GM18508 (cell line): Measurements from ENCODE around the gene NET1.

Experiments
- ATAC-seq: cut with Tn5 transposase; IDR thresholded peaks from one replicate; pipeline ENCODE4 v1.9.1; 2021; ENCODE audit warnings: moderate number of reproducible peaks; ENCODE audit not compliant: insufficient read depth, unreplicated experiment

The NET1 gene

DNA sequence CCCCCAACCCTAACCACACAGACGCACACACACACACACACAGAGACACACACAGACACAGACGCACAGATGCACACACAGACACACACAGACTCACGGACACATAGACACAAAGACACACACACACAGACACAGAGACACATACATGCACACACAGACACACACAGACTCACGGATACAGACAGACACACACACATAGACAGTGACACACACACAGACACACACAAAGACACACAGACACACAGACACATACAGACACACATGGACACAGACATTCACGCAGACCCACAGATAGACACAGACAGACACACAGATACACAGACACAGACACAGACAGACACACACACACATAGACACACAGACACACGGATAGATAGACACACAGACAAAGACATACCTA is 84.9 kb downstream of the NET1 start:
- ATAC-seq = no peak

DNA sequence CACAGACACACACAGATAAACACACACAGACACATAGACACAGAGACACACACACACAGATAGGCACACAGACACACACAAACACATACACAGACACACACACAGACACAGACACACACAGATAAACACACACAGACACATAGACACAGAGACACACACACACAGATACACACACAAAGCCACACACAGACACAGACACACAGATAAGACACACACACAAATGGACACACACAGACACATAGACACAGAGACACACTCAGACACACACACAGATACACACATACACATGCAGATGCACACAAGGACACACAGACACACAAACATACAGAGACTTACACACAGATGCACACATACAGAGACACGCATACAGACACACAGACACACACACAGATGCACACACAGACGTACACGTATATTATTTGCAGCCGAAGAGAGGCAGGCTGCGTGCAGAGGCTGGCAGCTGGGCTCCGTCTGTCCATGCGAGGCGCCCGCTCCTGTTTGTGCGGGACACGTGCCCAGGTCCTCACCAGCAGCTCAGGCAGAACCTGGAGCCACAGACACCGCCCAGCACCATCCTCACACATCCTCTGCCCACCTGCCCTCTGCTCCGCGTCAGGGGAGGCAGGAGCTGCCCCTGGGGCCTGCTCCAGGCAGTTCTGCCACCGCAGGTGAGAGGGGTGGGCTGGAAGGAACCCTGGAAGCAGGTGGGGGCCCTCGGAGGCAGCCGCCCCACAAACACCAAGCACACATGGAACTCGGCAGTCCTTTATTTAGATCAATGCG is 85.8 kb downstream of the NET1 start:
- ATAC-seq = no peak

DNA sequence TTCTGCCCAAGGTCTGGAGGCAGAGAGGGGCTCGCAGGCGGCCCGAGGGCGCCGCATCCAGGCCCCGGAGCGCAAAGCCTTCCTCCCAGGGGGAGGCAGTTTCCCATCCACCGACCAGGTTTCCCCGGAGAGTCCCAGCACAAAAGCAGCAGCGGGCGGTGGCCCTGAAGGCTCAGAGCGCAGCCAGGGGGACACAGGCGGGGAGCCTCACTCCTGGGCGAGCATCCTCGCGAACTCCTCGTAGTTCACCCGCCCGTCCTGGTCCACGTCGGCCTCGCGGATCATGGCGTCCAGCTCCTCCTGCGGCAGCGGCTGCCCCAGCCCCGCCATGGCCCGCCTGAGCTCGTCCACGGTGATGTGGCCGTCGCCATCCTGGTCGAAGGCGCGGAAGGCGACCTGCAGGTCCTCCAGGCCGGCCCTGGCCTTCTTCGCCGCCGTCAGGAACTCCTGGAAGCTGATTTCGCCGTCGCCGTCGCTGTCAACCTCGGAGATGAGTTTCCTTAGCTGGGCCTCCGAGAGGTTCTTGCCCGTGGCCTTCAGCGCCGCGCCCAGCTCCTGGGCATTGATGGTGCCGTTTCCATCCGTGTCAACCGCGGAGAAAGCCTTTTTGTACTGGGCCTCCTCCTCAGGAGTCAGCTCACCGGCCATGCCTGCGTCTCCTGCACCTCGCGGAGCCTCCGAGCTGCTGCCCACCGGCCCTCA is 86.6 kb downstream of the NET1 start:
- no peak for ATAC-seq

DNA sequence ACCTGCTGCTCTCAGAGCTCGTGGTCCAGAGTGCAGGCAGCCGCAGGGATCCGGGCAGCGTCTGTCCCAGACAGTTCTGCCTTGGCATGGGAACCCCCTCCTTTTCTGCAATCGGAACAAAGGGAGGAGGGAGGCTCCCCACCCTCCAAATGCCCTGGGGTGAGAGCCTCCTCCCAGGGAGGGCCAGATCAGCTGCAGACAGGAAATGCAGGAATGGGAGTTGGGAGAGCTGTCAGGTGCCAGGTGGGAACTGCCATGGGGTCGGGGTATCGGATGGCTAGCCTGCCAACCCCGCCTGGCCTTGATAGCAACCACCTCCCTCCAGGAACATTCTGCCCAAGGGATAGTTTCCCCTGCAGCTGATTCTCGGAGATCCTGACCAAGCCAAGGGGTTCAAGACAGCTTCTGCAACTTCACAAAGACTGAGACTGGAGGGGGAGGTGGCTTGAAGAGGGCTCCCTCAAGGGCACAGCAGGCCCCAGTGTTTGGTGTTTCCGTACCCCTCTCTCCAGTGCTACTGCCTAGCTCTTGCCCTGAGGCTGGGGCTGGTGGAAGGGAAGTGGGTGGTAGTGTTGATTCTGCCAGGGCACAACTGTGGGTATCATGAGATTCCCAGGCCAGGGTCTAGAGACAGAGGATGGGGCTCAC is 87.3 kb downstream of the NET1 start, which contains the start of gene CALML5:
CALML5 (minus strand) TSS at position 78 of the 648 bp plus-strand sequence. CDS start 132 bp downstream, outside the sequence.
- ATAC-seq = no peak

DNA sequence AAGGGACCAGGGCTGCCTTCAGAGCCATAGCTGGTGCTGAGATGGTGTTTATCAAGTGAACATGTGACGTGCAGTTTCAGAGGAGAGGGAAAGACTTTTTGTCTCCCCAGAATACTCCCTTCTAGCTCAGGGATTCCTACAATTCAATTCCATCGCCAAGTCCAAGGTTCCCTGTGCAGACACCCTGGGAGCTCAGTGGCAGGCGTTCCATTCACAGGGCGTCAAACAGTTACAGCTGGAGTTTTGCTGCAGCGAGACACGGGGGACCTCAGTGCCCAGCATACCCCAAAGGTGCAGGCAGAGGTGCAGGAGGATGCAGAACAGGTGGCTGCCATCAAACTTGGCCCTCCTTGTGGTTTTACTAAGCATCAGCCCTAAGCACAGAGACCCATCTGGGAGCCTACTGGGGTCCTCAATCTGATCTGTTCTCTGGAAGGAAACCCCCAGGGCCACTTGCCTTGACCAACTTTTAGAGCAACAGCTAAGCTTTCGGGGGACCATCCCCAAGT is 87.9 kb downstream of the NET1 start:
- ATAC-seq = no peak

DNA sequence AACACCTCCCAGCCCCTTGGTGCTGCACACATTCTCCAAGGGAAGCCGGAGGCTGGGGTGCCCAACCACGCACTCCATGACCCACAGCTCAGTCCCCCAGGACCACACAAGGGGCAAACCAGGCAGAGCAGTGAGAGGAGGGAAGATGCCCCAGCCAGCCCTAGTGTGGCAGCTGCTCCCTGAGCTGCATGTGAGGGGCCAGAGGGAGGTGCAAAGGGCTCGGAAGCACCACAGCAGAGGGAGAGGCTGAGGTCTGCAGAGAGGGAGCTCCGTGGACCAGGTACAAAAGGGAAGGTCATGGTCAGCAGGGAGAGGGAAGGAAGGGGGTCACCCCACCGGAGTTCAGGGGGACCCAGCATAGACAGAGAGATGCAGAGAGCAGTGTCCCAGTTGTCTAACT is 88.6 kb downstream of the NET1 start:
- ATAC-seq = no peak

DNA sequence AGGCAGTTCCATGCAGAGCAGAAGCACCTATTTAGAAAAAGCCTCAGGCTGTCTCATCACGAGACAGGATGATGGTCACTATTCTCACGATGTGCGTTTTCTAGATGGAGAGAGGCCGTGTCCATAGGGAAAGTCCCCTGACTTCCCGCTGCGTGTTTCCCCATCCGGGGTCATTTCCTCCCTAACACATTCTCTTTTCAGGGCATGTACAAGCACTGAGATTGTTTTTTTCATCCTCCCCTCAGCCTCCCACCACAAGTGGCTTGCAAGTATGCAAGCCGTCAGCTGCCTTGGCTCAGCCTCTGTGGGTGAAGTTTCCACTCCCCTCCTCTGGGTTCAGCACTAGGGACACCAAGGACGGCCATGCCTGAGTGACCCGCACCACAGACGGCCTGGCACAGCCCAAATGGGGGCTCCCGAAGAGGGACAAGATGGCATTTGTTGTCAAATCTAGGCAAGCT is 89.7 kb downstream of the NET1 start:
- no peak for ATAC-seq

DNA sequence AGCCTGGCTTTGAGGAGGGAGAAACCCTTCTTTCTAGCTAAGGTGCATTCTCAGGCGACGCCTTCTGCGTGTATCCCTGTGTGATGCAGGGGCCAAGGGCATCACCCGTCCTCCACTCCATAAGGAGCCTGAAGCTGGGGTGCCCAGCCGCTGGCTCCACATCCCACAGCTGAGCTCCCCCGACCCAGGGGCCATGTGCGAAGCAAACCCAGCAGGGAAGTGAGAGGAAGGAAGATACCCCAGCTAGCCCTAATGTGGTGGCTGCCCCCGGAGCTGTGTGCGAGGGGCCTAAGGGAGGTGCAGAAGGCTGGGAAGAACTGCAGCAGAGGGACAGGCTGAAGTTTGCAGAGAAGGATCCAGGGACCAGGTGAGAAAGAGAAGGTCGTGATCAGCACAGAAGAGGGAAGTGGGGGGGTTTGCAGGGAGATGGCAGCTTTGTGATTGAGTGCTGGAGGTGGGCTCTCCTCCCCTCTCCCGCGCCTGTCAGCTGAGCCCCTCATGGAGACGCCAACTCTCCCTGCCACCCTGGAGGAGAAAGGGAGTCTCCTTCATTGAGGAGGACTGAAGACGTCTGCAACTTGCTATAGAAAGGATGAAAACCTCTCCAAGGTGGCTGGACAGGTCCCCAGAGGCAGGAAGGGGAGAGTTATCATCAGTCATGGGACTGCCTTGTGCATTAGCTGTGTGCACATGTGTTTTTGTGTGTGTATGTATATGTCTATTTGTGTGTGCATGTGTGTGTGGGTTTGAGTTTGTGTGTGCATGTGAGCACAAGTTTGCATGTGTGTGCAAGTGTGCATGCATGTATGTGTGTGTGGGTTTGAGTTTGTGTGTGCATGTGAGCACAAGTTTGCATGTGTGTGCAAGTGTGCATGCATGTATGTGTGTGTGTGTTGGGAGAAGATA is 90.5 kb downstream of the NET1 start:
- no peak for ATAC-seq

DNA sequence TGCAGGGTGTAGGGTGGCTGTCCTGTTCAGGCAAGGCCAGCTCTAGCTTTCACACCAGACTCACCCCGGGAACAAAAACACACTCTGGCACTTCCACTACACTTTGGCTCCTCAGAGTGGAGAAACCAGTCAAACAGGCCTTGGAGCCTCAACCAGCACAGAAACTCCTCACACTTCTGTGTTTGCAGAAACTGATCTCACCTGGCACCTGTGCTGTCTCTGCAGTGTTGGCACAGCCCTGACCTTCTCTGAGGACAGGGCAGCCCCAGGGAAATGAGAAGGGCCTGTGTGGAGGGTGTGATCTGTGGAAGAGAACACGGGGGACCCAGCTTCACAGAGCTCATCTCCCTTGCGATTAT is 91.1 kb downstream of the NET1 start:
- no peak for ATAC-seq

DNA sequence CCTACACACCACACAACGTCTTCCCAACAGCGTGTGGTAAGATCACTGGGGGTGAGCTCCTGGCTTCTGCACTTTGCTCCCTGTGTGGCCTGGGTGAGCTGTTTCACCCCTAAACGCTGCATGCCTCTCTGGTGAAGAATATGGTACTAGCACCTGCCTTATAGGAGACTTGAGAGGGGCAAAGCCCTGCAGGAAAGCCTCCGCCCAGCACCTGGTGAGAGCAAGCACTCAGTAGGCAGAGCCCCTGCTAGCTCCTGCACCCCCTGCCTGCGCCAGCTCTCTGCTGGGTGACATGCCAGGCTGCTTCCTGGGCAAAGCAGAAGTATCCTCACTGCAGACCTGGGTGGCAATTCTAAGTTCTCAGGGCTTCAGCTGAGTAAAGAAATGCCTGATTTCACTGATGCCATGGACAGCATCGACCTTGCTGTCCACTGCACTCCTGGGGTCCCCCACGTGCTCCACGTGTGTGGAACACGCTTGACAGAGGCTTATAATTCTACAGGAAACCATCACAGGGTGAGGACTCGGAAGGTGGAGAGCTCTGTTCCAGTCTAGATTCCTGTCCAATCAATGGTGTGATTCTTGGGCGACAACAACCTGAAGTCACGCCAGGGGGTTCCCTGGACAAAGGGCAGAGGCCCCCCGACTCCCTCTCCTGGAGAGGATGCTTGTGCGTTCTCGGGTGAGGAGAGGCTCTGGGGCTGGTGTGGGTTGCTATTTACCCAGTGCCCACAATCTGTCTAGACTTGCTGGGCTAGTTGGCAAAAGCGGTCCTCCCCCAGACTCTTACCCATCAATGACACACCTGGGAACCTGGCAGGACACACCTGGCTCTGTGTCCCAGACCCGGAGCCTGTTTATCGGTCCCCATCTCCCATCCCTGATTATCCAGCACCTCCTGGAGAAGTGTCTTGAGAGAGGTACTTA is 92.1 kb downstream of the NET1 start:
- ATAC-seq = no peak

DNA sequence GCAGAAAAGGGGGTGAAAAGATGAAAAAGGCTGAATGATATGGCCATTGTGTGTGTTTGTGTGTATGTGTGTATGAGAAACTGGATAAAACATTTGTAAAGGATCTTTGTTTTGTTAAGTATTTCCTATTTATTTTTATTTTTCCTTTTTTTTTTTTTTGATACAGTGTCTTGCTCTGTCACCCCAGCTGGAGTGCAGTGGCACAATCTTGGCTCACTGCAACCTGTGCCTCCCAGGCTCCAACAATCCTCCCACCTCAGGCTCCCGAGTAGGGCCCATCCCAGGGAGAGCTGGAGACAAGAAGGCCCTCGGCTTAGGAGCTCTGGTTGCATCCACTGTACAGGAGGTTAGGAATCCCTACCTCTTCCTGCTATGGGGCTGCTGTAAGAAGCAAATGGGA is 93.9 kb downstream of the NET1 start:
- no peak for ATAC-seq

DNA sequence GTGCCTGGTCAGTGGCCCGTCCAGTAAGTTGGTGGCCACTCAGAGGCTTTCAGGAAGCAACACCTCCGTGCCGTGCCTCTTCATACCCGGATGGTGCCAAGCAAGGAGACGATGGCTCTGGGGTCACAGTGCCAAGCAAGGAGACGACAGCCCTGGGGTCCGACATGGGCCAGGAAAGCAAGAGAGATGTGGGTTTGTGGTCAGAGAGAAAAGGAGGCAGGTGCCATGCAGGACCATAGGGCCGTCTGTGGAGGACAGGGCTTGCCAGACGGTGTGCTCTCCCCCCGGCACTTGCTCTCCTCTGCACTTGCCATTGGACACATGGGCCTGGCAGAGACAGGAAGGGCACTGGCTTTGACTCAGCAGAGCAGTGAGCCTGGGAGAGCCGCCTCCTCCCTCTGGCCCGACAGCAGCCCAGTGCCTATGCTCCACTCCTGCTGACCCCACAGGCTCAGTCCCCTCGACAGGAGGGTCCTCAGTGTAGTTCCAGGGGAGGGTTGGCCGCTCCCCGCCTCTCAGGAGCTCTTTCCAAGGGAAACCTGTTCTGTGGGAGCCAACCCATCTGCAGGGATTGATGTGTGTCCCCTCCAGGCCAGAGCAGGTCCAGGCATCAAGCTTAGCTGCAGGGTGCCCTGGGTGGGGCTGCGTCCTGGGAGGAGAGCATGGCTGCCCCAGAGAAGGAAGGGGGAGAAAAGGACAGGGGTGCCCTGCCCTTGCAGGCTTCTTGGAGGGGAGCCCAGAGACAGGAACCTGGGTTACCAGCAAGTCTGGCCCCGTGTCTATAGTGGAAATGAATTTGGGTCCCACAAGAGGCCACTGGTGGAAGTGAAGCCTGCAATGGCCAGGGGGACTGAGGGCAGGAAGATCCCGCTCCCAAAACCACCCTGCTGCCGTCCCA is 94.6 kb downstream of the NET1 start:
- no peak for ATAC-seq

DNA sequence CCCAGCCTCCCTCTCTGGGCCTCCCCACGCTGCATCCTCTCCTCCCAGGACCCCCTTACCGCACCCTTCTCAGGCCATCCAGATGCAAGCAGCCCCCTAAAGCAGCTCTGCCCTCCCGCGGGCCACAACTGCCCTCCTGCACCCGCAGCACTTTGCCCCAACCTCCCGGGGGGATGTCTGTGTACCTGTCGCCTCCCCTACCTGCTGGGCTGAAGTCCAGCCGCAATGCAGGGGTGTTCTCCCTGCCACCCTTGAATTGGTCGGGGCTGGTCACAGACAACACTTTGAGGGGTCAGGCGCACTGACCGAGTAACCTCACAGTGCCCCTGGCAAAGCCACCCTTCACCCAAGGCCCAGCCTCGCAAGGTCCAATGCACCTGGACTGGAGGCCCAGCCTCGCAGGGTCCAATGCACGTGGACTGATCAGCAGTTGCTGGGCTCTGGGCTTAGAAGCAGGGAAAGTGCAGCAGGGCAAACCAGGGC is 95.3 kb downstream of the NET1 start:
- ATAC-seq = no peak

DNA sequence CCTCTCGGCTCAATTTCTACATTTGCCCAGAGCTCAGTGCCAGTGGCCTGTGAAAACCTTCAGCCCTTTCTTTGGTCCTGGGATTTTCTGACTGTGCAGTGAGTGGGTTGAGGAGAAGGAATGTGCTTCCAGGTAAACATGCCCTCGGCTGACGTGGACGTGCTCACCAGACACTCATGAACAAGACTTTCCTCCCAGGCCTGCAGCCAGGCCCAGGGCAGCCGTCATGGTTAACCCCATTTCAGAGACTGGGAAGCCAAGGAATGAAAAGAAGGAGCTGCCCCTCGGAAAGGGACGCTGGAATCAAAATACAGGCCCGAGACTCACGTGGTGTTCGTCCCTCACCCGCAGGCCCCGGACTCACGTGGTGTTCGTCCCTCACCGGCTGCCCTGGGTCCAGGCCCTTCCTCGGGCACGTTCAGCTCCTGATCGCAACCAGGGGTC is 95.8 kb downstream of the NET1 start:
- ATAC-seq = no peak
